Sigmoid colon (tissue), 4 donors: ENCODE data around the gene CYB5B.

Experiments
- POLR2AphosphoS5 ChIP-seq, 4 donors: sonication (generic); formaldehyde crosslinking; IDR thresholded peaks; one replicate each; pipeline ENCODE4 v1.6.1; 2017; ENCODE audit warnings: antibody characterized with exemption in 4 of 4
- TF ChIP-seq, protein P1 (sequence below), 4 experiments: fragments of 450-650 bp in 3 of 4; fragments of 200-600 bp in 1 of 4; IDR thresholded peaks; one replicate each; pipeline ENCODE4 v1.5.1; 2016 to 2019; ENCODE audit warnings: antibody characterized with exemption in 4 of 4, mild to moderate bottlenecking in 3 of 4, moderate library complexity in 2 of 4

DNA sequence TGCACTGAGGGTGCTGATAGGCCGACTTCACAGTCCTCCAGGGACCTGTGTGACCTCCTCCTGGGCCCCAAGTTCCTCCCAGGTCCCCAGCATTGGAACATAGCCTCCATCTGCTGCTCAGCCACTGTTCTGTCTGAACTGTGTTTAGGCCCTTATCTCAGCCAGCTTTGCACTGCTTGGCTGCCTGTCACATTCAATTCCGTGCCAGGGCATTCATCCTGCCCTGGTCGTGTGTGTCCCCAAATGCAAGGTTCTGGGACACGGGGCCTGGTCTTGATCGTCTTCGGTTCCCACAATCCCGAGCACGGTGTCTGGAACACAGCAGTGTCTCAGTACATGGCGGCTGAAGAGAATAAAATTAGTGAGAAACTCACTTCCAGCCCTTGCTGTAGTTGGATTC, 71.4 kb downstream of the CYB5B start:
- no peak for TF ChIP-seq POLR2AphosphoS5 (IDR thresholded peaks at IDR 0.05)
- TF ChIP-seq, protein P1, sequence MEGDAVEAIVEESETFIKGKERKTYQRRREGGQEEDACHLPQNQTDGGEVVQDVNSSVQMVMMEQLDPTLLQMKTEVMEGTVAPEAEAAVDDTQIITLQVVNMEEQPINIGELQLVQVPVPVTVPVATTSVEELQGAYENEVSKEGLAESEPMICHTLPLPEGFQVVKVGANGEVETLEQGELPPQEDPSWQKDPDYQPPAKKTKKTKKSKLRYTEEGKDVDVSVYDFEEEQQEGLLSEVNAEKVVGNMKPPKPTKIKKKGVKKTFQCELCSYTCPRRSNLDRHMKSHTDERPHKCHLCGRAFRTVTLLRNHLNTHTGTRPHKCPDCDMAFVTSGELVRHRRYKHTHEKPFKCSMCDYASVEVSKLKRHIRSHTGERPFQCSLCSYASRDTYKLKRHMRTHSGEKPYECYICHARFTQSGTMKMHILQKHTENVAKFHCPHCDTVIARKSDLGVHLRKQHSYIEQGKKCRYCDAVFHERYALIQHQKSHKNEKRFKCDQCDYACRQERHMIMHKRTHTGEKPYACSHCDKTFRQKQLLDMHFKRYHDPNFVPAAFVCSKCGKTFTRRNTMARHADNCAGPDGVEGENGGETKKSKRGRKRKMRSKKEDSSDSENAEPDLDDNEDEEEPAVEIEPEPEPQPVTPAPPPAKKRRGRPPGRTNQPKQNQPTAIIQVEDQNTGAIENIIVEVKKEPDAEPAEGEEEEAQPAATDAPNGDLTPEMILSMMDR (IDR thresholded peaks at IDR 0.05): no peak
